Measurements from ENCODE around the gene AICDA.

Gene AICDA

DNA sequence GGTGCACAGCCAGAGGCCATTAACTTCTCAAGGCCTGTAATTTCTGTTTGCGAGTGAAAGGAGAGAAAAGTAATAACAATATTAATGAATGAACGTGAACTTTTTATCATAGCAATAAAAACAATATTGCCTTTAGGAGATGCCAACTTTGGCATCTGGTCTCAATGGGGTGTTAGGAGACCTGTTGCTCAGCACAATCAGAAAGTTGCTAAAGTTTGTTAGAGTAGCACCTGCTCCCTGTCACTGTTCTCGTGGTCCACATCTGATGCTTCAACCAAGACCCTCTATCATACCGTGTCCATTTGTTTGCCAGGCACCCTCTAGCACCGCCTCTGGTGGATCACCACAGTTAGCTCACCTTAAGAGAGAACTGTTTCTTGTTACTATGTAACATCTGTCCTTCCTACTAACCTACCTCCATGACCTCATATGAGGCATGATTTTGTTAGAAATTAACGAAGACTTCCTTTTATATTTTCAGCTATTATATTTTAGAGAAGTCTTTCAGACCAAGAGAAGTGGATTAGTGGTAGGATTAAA is 59.5 kb downstream of the AICDA start:
- no peak for DNase-seq
